Fibroblast of the aortic adventitia (primary cell): ENCODE measurements around the gene KDM5B. TPM values are rescaled to one million over a fixed set of nuclear protein-coding genes. Genes with fewer than 3 reads are reported as not detected.
A peak's percentile ranks its signal among the peaks of the same experiment; 100 is the strongest.

Experiments
- DNase-seq: peaks from one replicate; pipeline ENCODE4 v3.0.0-alpha.2; 2010; ENCODE audit warnings: low read depth
- H3K4me3 ChIP-seq: 2 replicates; pipeline ENCODE4 v1.5.1; 2011; ENCODE audit warnings: low read depth, mild to moderate bottlenecking, control low read depth, low read length, moderate library complexity
- CTCF ChIP-seq: IDR thresholded peaks from 2 replicates; pipeline ENCODE4 v1.5.1; 2011; ENCODE audit warnings: mild to moderate bottlenecking, low read length, control low read depth, inconsistent platforms; ENCODE audit not compliant: insufficient read depth
- total RNA-seq: library from RNA; depleted of rRNA; stranded (reverse); fragments of >200 nt; gene quantifications from 2 replicates; pipeline ENCODE4 v1.2.3, GENCODE V29; 2012; ENCODE audit warnings: low replicate concordance

Gene KDM5B
- total RNA-seq, 1 donor: 56.4 TPM

GRCh38 chr1:202806845-202807450 is 1.3 kb downstream of the KDM5B start:
- DNase-seq: no peak
- peak overlapping the region; percentile 84 for H3K4me3 ChIP-seq
- TF ChIP-seq CTCF: no peak

- TF ChIP-seq CTCF: no peak
- peak; percentile 43 for DNase-seq
- H3K4me3 ChIP-seq: peak overlapping the region; percentile 84
Observed at GRCh38 chr1:202805886-202806844, 2.1 kb downstream of the KDM5B start.

GRCh38 chr1:202804126-202804525 is 4.1 kb downstream of the KDM5B start:
- H3K4me3 ChIP-seq: no peak overlapping the region
- DNase-seq: no peak

GRCh38 chr1:202802998-202803932 is 5.0 kb downstream of the KDM5B start:
- peak; percentile 53 for DNase-seq
- H3K4me3 ChIP-seq: no peak overlapping the region
- no peak for TF ChIP-seq CTCF

More at GRCh38 chr1:202804126-202804525, 4.1 kb downstream of the KDM5B start:
- TF ChIP-seq CTCF: no peak

GRCh38 chr1:202802034-202802433 is 6.2 kb downstream of the KDM5B start:
- no peak for TF ChIP-seq CTCF
- DNase-seq: no peak
- no peak overlapping the region for H3K4me3 ChIP-seq

GRCh38 chr1:202801175-202801574 is 7.0 kb downstream of the KDM5B start:
- no peak overlapping the region for H3K4me3 ChIP-seq
- DNase-seq: no peak
- no peak for TF ChIP-seq CTCF
